Trophoblast cell (in vitro differentiated cells and primary cell): ENCODE data around the gene H6PD.

Experiments
- DNase-seq, 2 donors: peaks; one replicate each; pipeline ENCODE4 v3.0.0-alpha.2; 2016
- H2AFZ ChIP-seq: 2 replicates; pipeline ENCODE4 v1.6.1; 2013; ENCODE audit warnings: low read length, moderate library complexity, mild to moderate bottlenecking; ENCODE audit not compliant: insufficient read depth, poor library complexity
- H2AK5ac ChIP-seq: 2 replicates; pipeline ENCODE4 v1.6.1; 2013; ENCODE audit warnings: mild to moderate bottlenecking, low read length
- H2BK120ac ChIP-seq: 2 replicates; pipeline ENCODE4 v1.6.1; 2013; ENCODE audit warnings: low read length, mild to moderate bottlenecking, moderate library complexity; ENCODE audit not compliant: insufficient read depth, poor library complexity
- H2BK12ac ChIP-seq: 2 replicates; pipeline ENCODE4 v1.6.1; 2013; ENCODE audit warnings: mild to moderate bottlenecking, low read length, moderate library complexity
- H2BK5ac ChIP-seq: 2 replicates; pipeline ENCODE4 v1.6.1; 2013; ENCODE audit warnings: low read length, low read depth, moderate library complexity, mild to moderate bottlenecking; ENCODE audit not compliant: poor library complexity
- H3K14ac ChIP-seq: 2 replicates; pipeline ENCODE4 v1.6.1; 2013; ENCODE audit warnings: mild to moderate bottlenecking, low read length
- H3K18ac ChIP-seq: 2 replicates; pipeline ENCODE4 v1.6.1; 2013; ENCODE audit warnings: mild to moderate bottlenecking, low read length
- H3K23ac ChIP-seq: 2 replicates; pipeline ENCODE4 v1.6.1; 2013; ENCODE audit warnings: low read length
- H3K27ac ChIP-seq: 2 replicates; pipeline ENCODE4 v1.5.1; 2013; ENCODE audit warnings: low read depth, mild to moderate bottlenecking, inconsistent platforms, low read length, moderate library complexity
- H3K27me3 ChIP-seq: 2 replicates; pipeline ENCODE4 v1.6.1; 2013; ENCODE audit warnings: inconsistent platforms, mild to moderate bottlenecking, low read length, moderate library complexity; ENCODE audit not compliant: insufficient read depth
- H3K36me3 ChIP-seq, 2 experiments: 1 replicate in 1 of 2; 2 replicates in 1 of 2; pipeline ENCODE4 v1.6.1; 2013; ENCODE audit warnings: low read length in 2 of 2, mild to moderate bottlenecking in 2 of 2, moderate library complexity in 1 of 2; ENCODE audit not compliant: insufficient read depth in 2 of 2, control insufficient read depth in 1 of 2
- H3K4ac ChIP-seq: 2 replicates; pipeline ENCODE4 v1.6.1; 2013; ENCODE audit warnings: low read depth, mild to moderate bottlenecking, low read length, moderate library complexity
- H3K4me1 ChIP-seq, 2 experiments: 1 replicate in 1 of 2; 2 replicates in 1 of 2; pipeline ENCODE4 v1.6.1; 2013; ENCODE audit warnings: low read length in 2 of 2, mild to moderate bottlenecking in 2 of 2, moderate library complexity in 1 of 2; ENCODE audit not compliant: insufficient read depth in 2 of 2, control insufficient read depth in 1 of 2
- H3K4me2 ChIP-seq: 2 replicates; pipeline ENCODE4 v1.6.1; 2013; ENCODE audit warnings: inconsistent platforms, mild to moderate bottlenecking, low read length, moderate library complexity
- H3K4me3 ChIP-seq: 2 replicates; pipeline ENCODE4 v1.5.1; 2013; ENCODE audit warnings: mild to moderate bottlenecking, low read depth, low read length, inconsistent platforms
- H3K79me1 ChIP-seq: one replicate; pipeline ENCODE4 v1.6.1; 2013; ENCODE audit warnings: low read length
- H3K79me2 ChIP-seq: 2 replicates; pipeline ENCODE4 v1.6.1; 2013; ENCODE audit warnings: low read length, mild to moderate bottlenecking; ENCODE audit not compliant: control insufficient read depth, insufficient read depth, poor library complexity
- H3K9ac ChIP-seq: 2 replicates; pipeline ENCODE4 v1.6.1; 2013; ENCODE audit warnings: mild to moderate bottlenecking, low read length
- H3K9me3 ChIP-seq: 2 replicates; pipeline ENCODE4 v1.6.1; 2013; ENCODE audit warnings: low read depth, mild to moderate bottlenecking, control low read depth, inconsistent platforms, low read length; ENCODE audit not compliant: insufficient read depth
- H4K12ac ChIP-seq: 2 replicates; pipeline ENCODE4 v1.6.1; 2013; ENCODE audit warnings: low read depth, mild to moderate bottlenecking, low read length, moderate library complexity
- H4K8ac ChIP-seq: 2 replicates; pipeline ENCODE4 v1.6.1; 2013; ENCODE audit warnings: low read depth, mild to moderate bottlenecking, low read length, moderate library complexity
- H4K91ac ChIP-seq: one replicate; pipeline ENCODE4 v1.6.1; 2013; ENCODE audit warnings: low read depth, mild to moderate bottlenecking, low read length, moderate library complexity
- WGBS: extraction: QIAGEN DNeasy Blood & Tissue Kit; methylation state at CpG from one replicate; pipeline ENCODE4 v1.1.7; 2013; ENCODE audit warnings: missing lambda C conversion rate; ENCODE audit not compliant: insufficient read length, insufficient coverage; ENCODE audit errors: extremely low coverage; 5-methylcytosine and 5-hydroxymethylcytosine counted together

The H6PD gene

GRCh38 chr1:9293241-9293532 lies 58.6 kb downstream of the H6PD start:
- H3K79me1 ChIP-seq, result peaks cover 29% of the 10 kb centered on the region
- peak overlapping the region; percentile 52 for H3K14ac ChIP-seq
- H3K36me3 ChIP-seq, result peaks cover 9 to 22% of the 10 kb centered on the region in 2 experiments
- H3K4me1 ChIP-seq, result peaks cover 21 to 47% of the 10 kb centered on the region in 2 experiments
- H3K79me2 ChIP-seq, result peaks cover 50% of the 10 kb centered on the region
- H3K4me3 ChIP-seq, result peak overlapping the region; percentile 97
- H2BK12ac ChIP-seq, result no peak overlapping the region
- peak overlapping the region; percentile 29 for H4K91ac ChIP-seq
- H2BK120ac ChIP-seq, result peak overlapping the region; percentile 9
- peak overlapping the region; percentile 84 for H3K4me2 ChIP-seq
- peak overlapping the region; percentile 13 for H3K27ac ChIP-seq
- peak overlapping the region; percentile 79 for H3K18ac ChIP-seq
- peak overlapping the region; percentile 63 for H2BK5ac ChIP-seq
- H3K9ac ChIP-seq, result peak overlapping the region; percentile 93
- H4K12ac ChIP-seq, result no peak overlapping the region
- no peak overlapping the region for H2AFZ ChIP-seq
- H3K9me3 ChIP-seq, result no peaks in the 10 kb centered on the region
- WGBS, result no CpG with 5 or more reads among the region's 43 CpGs
- H3K23ac ChIP-seq, result no peak overlapping the region
- H3K27me3 ChIP-seq, result no peaks in the 10 kb centered on the region
- no peak overlapping the region for H4K8ac ChIP-seq
- no peak for DNase-seq
- H2AK5ac ChIP-seq, result no peak overlapping the region
- H3K4ac ChIP-seq, result peak overlapping the region; percentile 95

GRCh38 chr1:9293533-9294404 lies 59.2 kb downstream of the H6PD start:
- H4K8ac ChIP-seq, result peak overlapping the region; percentile 44
- no peak overlapping the region for H2BK12ac ChIP-seq
- peak overlapping the region; percentile 13 for H3K27ac ChIP-seq
- H3K14ac ChIP-seq, result peak overlapping the region; percentile 28
- peaks cover 29% of the 10 kb centered on the region for H3K79me1 ChIP-seq
- H4K12ac ChIP-seq, result no peak overlapping the region
- H3K9me3 ChIP-seq, result no peaks in the 10 kb centered on the region
- H3K79me2 ChIP-seq, result peaks cover 50% of the 10 kb centered on the region
- DNase-seq, result peak in 1 of 2 donors; percentile 37
- H3K23ac ChIP-seq, result peak overlapping the region; percentile 92
- peak overlapping the region; percentile 75 for H2BK5ac ChIP-seq
- peak overlapping the region; percentile 77 for H3K18ac ChIP-seq
- no peaks in the 10 kb centered on the region for H3K27me3 ChIP-seq
- peaks cover 21 to 47% of the 10 kb centered on the region in 2 experiments for H3K4me1 ChIP-seq
- peak overlapping the region; percentile 38 for H2AFZ ChIP-seq
- H4K91ac ChIP-seq, result peak overlapping the region; percentile 29
- H2BK120ac ChIP-seq, result peak overlapping the region; percentile 10
- peak overlapping the region; percentile 84 for H3K4me2 ChIP-seq
- WGBS, result no CpG with 5 or more reads among the region's 41 CpGs
- peak overlapping the region; percentile 93 for H3K9ac ChIP-seq
- peak overlapping the region; percentile 97 for H3K4me3 ChIP-seq
- H3K4ac ChIP-seq, result peak overlapping the region; percentile 95
- H2AK5ac ChIP-seq, result no peak overlapping the region
- peaks cover 12 to 25% of the 10 kb centered on the region in 2 experiments for H3K36me3 ChIP-seq

- Histone ChIP-seq H3K27ac (peak overlapping the region; percentile 7), H2BK120ac (no peak overlapping the region), H2AFZ (no peak overlapping the region), H3K23ac (no peak overlapping the region), H3K9ac (peak overlapping the region; percentile 93), H3K4me2 (peak overlapping the region; percentile 84), H3K79me1 (peaks cover 29% of the 10 kb centered on the region), H2BK12ac (no peak overlapping the region), H3K4me1 (peaks cover 21 to 47% of the 10 kb centered on the region in 2 experiments), H4K12ac (no peak overlapping the region), H2AK5ac (no peak overlapping the region), H4K91ac (peak overlapping the region; percentile 29), H4K8ac (no peak overlapping the region), H3K36me3 (peaks cover 12 to 25% of the 10 kb centered on the region in 2 experiments), H3K4me3 (peak overlapping the region; percentile 97), H3K9me3 (no peaks in the 10 kb centered on the region), H3K18ac (peak overlapping the region; percentile 5), H2BK5ac (peak overlapping the region; percentile 75), H3K27me3 (no peaks in the 10 kb centered on the region), H3K79me2 (peaks cover 50% of the 10 kb centered on the region), H3K4ac (peak overlapping the region; percentile 95), H3K14ac (peak overlapping the region; percentile 28)
- no CpG with 5 or more reads among the region's 6 CpGs for WGBS
- no peak for DNase-seq
Measured at GRCh38 chr1:9294405-9294773, 59.8 kb downstream of the H6PD start.

DNA sequence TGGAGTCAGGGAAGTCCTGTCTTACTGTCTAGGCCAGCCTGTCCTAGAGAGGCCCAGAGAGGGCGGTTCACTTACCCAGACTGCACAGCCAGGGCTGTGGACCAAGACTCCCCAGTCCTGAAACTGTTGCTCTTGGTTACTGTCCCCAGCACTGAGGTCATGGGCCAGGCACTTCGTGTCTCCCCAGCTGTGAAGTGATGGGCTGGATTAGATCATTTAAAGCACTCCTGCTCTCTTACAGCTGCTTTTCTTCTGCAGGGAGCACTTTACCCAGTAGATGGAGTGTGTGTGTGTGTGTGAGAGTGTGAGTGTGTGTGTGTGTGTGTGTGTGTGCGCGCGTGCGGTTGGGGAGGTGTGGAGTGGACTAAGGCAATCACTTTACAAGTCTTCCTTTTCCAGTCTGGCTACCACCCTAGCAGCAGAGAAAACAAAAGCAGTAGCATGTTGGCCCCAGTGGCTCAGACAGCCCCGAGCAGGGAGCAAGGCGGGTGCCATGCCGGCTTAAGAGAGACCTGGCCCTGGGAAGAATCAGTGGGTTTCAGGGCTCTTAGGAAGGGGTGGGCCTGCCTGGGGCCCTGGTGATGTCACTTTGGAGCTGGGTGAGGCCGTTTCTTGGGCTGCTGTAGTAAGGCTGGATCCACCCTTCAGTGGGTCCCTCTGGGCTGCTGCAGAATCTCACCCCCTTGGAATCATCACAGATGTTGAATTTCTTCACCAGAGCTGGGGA lies 60.5 kb downstream of the H6PD start:
- Histone ChIP-seq H4K91ac (peak overlapping the region; percentile 0), H3K14ac (peak overlapping the region; percentile 23), H3K79me2 (peaks cover 50% of the 10 kb centered on the region), H3K18ac (peak overlapping the region; percentile 5), H3K27ac (peak overlapping the region; percentile 7), H3K4ac (peak overlapping the region; percentile 95), H2AFZ (no peak overlapping the region), H2BK12ac (no peak overlapping the region), H3K23ac (no peak overlapping the region), H4K12ac (no peak overlapping the region), H3K36me3 (peaks cover 12 to 25% of the 10 kb centered on the region in 2 experiments), H3K27me3 (no peaks in the 10 kb centered on the region), H3K9ac (peak overlapping the region; percentile 50), H3K4me3 (peak overlapping the region; percentile 69), H2BK5ac (no peak overlapping the region), H3K4me1 (peaks cover 21 to 48% of the 10 kb centered on the region in 2 experiments), H2AK5ac (no peak overlapping the region), H4K8ac (no peak overlapping the region), H3K79me1 (peaks cover 29% of the 10 kb centered on the region), H3K9me3 (no peaks in the 10 kb centered on the region), H2BK120ac (no peak overlapping the region), H3K4me2 (peak overlapping the region; percentile 84)
- WGBS, result no CpG with 5 or more reads among the region's 10 CpGs
- DNase-seq, result no peak
